IPS-15b (cell line): ENCODE results near the gene ISLR.
"Not testable (repeated sequence)": the region's sequence is repeated elsewhere in the genome, so short reads cannot be mapped to it uniquely, and the experiment has no call there.

Experiments used
- H3K27me3 ChIP-seq: one replicate; pipeline ENCODE4 v1.6.1; 2013; ENCODE audit warnings: low read length; ENCODE audit not compliant: control insufficient read depth, insufficient read depth
- H3K36me3 ChIP-seq: one replicate; pipeline ENCODE4 v1.6.1; 2013; ENCODE audit warnings: low read length; ENCODE audit not compliant: control insufficient read depth, insufficient read depth
- H3K4me1 ChIP-seq: one replicate; pipeline ENCODE4 v1.6.1; 2013; ENCODE audit warnings: mild to moderate bottlenecking, low read length; ENCODE audit not compliant: control insufficient read depth, insufficient read depth
- H3K4me3 ChIP-seq: one replicate; pipeline ENCODE4 v1.5.1; 2013; ENCODE audit warnings: low read depth, low read length
- H3K9ac ChIP-seq: one replicate; pipeline ENCODE4 v1.6.1; 2013; ENCODE audit warnings: low read depth, mild to moderate bottlenecking, low read length
- H3K9me3 ChIP-seq: one replicate; pipeline ENCODE4 v1.6.1; 2013; ENCODE audit warnings: mild to moderate bottlenecking, low read length; ENCODE audit not compliant: control insufficient read depth, insufficient read depth

The ISLR gene

GRCh38 chr15:74144153-74144775 is 29.2 kb upstream of the ISLR start:
- Histone ChIP-seq H3K9ac (no peak overlapping the region), H3K4me1 (peaks cover 12% of the 10 kb centered on the region), H3K9me3 (no peaks in the 10 kb centered on the region), H3K27me3 (peaks cover 4% of the 10 kb centered on the region), H3K36me3 (no peaks in the 10 kb centered on the region), H3K4me3 (no peak overlapping the region)

- Histone ChIP-seq H3K4me3 (no peak overlapping the region), H3K9ac (no peak overlapping the region), H3K27me3 (no peaks in the 10 kb centered on the region), H3K9me3 (no peaks in the 10 kb centered on the region), H3K36me3 (no peaks in the 10 kb centered on the region), H3K4me1 (no peaks in the 10 kb centered on the region)
These were observed 27.2 kb upstream of the ISLR start for GRCh38 chr15:74146277-74146800.

- no peak overlapping the region for H3K9ac ChIP-seq
- no peaks in the 10 kb centered on the region for H3K27me3 ChIP-seq
- H3K4me1 ChIP-seq, result no peaks in the 10 kb centered on the region
- H3K36me3 ChIP-seq, result no peaks in the 10 kb centered on the region
- no peaks in the 10 kb centered on the region for H3K9me3 ChIP-seq
- no peak overlapping the region for H3K4me3 ChIP-seq
These were observed 26.5 kb upstream of the ISLR start for GRCh38 chr15:74147051-74147450.

GRCh38 chr15:74155766-74156417 is 17.6 kb upstream of the ISLR start:
- Histone ChIP-seq H3K36me3 (no peaks in the 10 kb centered on the region), H3K4me1 (no peaks in the 10 kb centered on the region), H3K4me3 (no peak overlapping the region), H3K27me3 (peaks cover 4% of the 10 kb centered on the region), H3K9me3 (no peaks in the 10 kb centered on the region), H3K9ac (no peak overlapping the region)

GRCh38 chr15:74156678-74157411 is 16.7 kb upstream of the ISLR start:
- H3K27me3 ChIP-seq, result peaks cover 4% of the 10 kb centered on the region
- H3K9me3 ChIP-seq, result no peaks in the 10 kb centered on the region
- H3K4me3 ChIP-seq, result no peak overlapping the region
- no peak overlapping the region for H3K9ac ChIP-seq
- H3K36me3 ChIP-seq, result no peaks in the 10 kb centered on the region
- no peaks in the 10 kb centered on the region for H3K4me1 ChIP-seq

GRCh38 chr15:74157868-74158827 is 15.4 kb upstream of the ISLR start:
- Histone ChIP-seq H3K4me3 (no peak overlapping the region), H3K36me3 (no peaks in the 10 kb centered on the region), H3K9me3 (no peaks in the 10 kb centered on the region), H3K27me3 (peaks cover 4% of the 10 kb centered on the region), H3K4me1 (no peaks in the 10 kb centered on the region), H3K9ac (no peak overlapping the region)

GRCh38 chr15:74158855-74159650 is 14.5 kb upstream of the ISLR start:
- Histone ChIP-seq H3K4me1 (no peaks in the 10 kb centered on the region), H3K36me3 (no peaks in the 10 kb centered on the region), H3K27me3 (peaks cover 4% of the 10 kb centered on the region), H3K9ac (no peak overlapping the region), H3K9me3 (no peaks in the 10 kb centered on the region), H3K4me3 (no peak overlapping the region)

- Histone ChIP-seq H3K9ac (no peak overlapping the region), H3K9me3 (no peaks in the 10 kb centered on the region), H3K4me3 (no peak overlapping the region), H3K27me3 (peaks cover 4% of the 10 kb centered on the region), H3K36me3 (no peaks in the 10 kb centered on the region), H3K4me1 (no peaks in the 10 kb centered on the region)
These were observed 13.7 kb upstream of the ISLR start for GRCh38 chr15:74159773-74160172.

- H3K4me1 ChIP-seq, H3K27me3 ChIP-seq, H3K4me3 ChIP-seq, H3K36me3 ChIP-seq, H3K9me3 ChIP-seq, H3K9ac ChIP-seq: not testable (repeated sequence)
These were observed 13.1 kb upstream of the ISLR start for GRCh38 chr15:74160390-74160789.

GRCh38 chr15:74162195-74162536 is 11.3 kb upstream of the ISLR start:
- not testable (repeated sequence) for H3K9me3 ChIP-seq, H3K4me1 ChIP-seq, H3K36me3 ChIP-seq, H3K27me3 ChIP-seq, H3K4me3 ChIP-seq, H3K9ac ChIP-seq

GRCh38 chr15:74165461-74165860 is 8.0 kb upstream of the ISLR start:
- H3K9ac ChIP-seq, result no peak overlapping the region

More at GRCh38 chr15:74165461-74165860, 8.0 kb upstream of the ISLR start:
- Histone ChIP-seq H3K36me3 (no peaks in the 10 kb centered on the region), H3K27me3 (no peaks in the 10 kb centered on the region), H3K4me3 (no peak overlapping the region), H3K9me3 (no peaks in the 10 kb centered on the region), H3K4me1 (no peaks in the 10 kb centered on the region)
